ENCODE data around the gene AGK.
"Not testable (repeated sequence)": the region's sequence is repeated elsewhere in the genome, so short reads cannot be mapped to it uniquely, and the experiment has no call there.

Gene AGK

GRCh38 chr7:141557831-141558531 lies 6.8 kb downstream of the AGK start:
- DNase-seq: not testable (repeated sequence)

GRCh38 chr7:141558544-141559183 lies 7.5 kb downstream of the AGK start:
- peak; percentile 84 for DNase-seq

- DNase-seq: no peak
Measured at GRCh38 chr7:141559961-141560360, 8.8 kb downstream of the AGK start.

- DNase-seq: no peak
Measured at GRCh38 chr7:141562036-141562435, 10.8 kb downstream of the AGK start.

GRCh38 chr7:141562543-141562942 lies 11.3 kb downstream of the AGK start:
- DNase-seq: no peak

GRCh38 chr7:141562972-141563371 lies 11.8 kb downstream of the AGK start:
- DNase-seq: no peak

- DNase-seq: no peak
Measured at GRCh38 chr7:141563956-141564623, 12.9 kb downstream of the AGK start.

GRCh38 chr7:141567432-141567831 lies 16.2 kb downstream of the AGK start:
- no peak for DNase-seq

GRCh38 chr7:141568227-141568626 lies 17.0 kb downstream of the AGK start:
- no peak for DNase-seq

GRCh38 chr7:141571059-141571458 lies 19.8 kb downstream of the AGK start:
- DNase-seq: no peak

GRCh38 chr7:141572175-141572574 lies 21.0 kb downstream of the AGK start:
- no peak for DNase-seq

GRCh38 chr7:141573511-141573910 lies 22.3 kb downstream of the AGK start:
- DNase-seq: no peak

- peak; percentile 4 for DNase-seq
Measured at GRCh38 chr7:141575164-141575563, 24.0 kb downstream of the AGK start.

GRCh38 chr7:141575654-141576448 lies 24.6 kb downstream of the AGK start:
- no peak for DNase-seq

- DNase-seq: no peak
Measured at GRCh38 chr7:141577043-141577839, 26.0 kb downstream of the AGK start.

GRCh38 chr7:141579953-141580352 lies 28.7 kb downstream of the AGK start:
- DNase-seq: not testable (repeated sequence)

- DNase-seq: not testable (repeated sequence)
Measured at GRCh38 chr7:141582063-141582462, 30.9 kb downstream of the AGK start.

GRCh38 chr7:141584935-141585334 lies 33.7 kb downstream of the AGK start:
- no peak for DNase-seq

GRCh38 chr7:141585592-141586510 lies 34.6 kb downstream of the AGK start:
- DNase-seq: peak; percentile 8

GRCh38 chr7:141586878-141587277 lies 35.7 kb downstream of the AGK start:
- no peak for DNase-seq

- DNase-seq: no peak
Measured at GRCh38 chr7:141587304-141587703, 36.1 kb downstream of the AGK start.
